ENCODE results near the gene ZNF438.
"Not testable (repeated sequence)": the region's sequence is repeated elsewhere in the genome, so short reads cannot be mapped to it uniquely, and the experiment has no call there.

The ZNF438 gene

GRCh38 chr10:30929901-30930520 is 101.7 kb downstream of the ZNF438 start:
- Mint-ChIP-seq H3K27ac (no peak overlapping the region), H3K36me3 (ENCODE audit: low read depth) (peaks cover 9% of the 10 kb centered on the region), H3K4me1 (ENCODE audit: low read depth) (peaks cover 12% of the 10 kb centered on the region), H3K9me3 (peaks cover 5% of the 10 kb centered on the region), H3K27me3 (no peaks in the 10 kb centered on the region), H3K4me3 (no peak overlapping the region)

GRCh38 chr10:30929311-30929729 is 102.3 kb downstream of the ZNF438 start:
- Mint-ChIP-seq H3K4me3 (peak overlapping the region; percentile 63), H3K27ac (peak overlapping the region; percentile 68)

GRCh38 chr10:30928742-30929141 is 102.9 kb downstream of the ZNF438 start:
- no peak overlapping the region for H3K27ac Mint-ChIP-seq
- H3K4me3 Mint-ChIP-seq: peak overlapping the region; percentile 63
- no peaks in the 10 kb centered on the region for H3K27me3 Mint-ChIP-seq
- H3K36me3 Mint-ChIP-seq (ENCODE audit: low read depth): peaks cover 17% of the 10 kb centered on the region
- peaks cover 12% of the 10 kb centered on the region for H3K4me1 Mint-ChIP-seq (ENCODE audit: low read depth)
- H3K9me3 Mint-ChIP-seq: peaks cover 14% of the 10 kb centered on the region

More at GRCh38 chr10:30929311-30929729, 102.3 kb downstream of the ZNF438 start:
- H3K27me3 Mint-ChIP-seq, H3K9me3 Mint-ChIP-seq: not testable (repeated sequence)
- Mint-ChIP-seq H3K36me3 (ENCODE audit: low read depth) (peaks cover 13% of the 10 kb centered on the region), H3K4me1 (ENCODE audit: low read depth) (peaks cover 12% of the 10 kb centered on the region)

GRCh38 chr10:30918651-30919050 is 113.0 kb downstream of the ZNF438 start:
- peaks cover 13% of the 10 kb centered on the region for H3K36me3 Mint-ChIP-seq (ENCODE audit: low read depth)
- no peak overlapping the region for H3K27ac Mint-ChIP-seq
- no peaks in the 10 kb centered on the region for H3K4me1 Mint-ChIP-seq (ENCODE audit: low read depth)
- no peak overlapping the region for H3K4me3 Mint-ChIP-seq
- no peaks in the 10 kb centered on the region for H3K27me3 Mint-ChIP-seq
- peaks cover 6% of the 10 kb centered on the region for H3K9me3 Mint-ChIP-seq

GRCh38 chr10:30917789-30918188 is 113.9 kb downstream of the ZNF438 start:
- Mint-ChIP-seq H3K9me3 (no peaks in the 10 kb centered on the region), H3K4me1 (ENCODE audit: low read depth) (no peaks in the 10 kb centered on the region), H3K4me3 (no peak overlapping the region), H3K36me3 (ENCODE audit: low read depth) (peaks cover 4% of the 10 kb centered on the region), H3K27ac (no peak overlapping the region), H3K27me3 (no peaks in the 10 kb centered on the region)

GRCh38 chr10:30917067-30917466 is 114.6 kb downstream of the ZNF438 start:
- Mint-ChIP-seq H3K4me1 (ENCODE audit: low read depth) (no peaks in the 10 kb centered on the region), H3K27me3 (no peaks in the 10 kb centered on the region), H3K27ac (no peak overlapping the region), H3K9me3 (no peaks in the 10 kb centered on the region), H3K4me3 (no peak overlapping the region), H3K36me3 (ENCODE audit: low read depth) (peaks cover 4% of the 10 kb centered on the region)

DNA sequence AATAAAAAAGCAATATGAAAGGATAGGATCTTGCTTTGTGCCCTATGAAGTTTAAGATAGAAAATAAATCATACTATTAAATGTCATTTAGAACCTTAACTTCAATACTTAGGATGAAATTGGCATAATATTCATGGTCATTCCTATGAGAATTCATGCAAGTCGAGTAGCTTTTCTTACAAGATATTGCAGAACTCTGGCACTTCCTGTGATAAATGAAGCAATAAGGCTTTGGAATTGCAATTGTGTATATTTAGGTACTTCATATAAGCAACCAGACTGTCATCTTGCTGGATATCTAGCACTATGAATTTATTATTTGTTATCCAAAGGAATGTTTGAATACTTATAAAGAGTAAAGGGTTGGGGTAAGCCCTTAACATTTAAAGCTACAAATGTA is 116.5 kb downstream of the ZNF438 start:
- H3K27me3 Mint-ChIP-seq: no peaks in the 10 kb centered on the region
- H3K9me3 Mint-ChIP-seq: no peaks in the 10 kb centered on the region
- no peaks in the 10 kb centered on the region for H3K4me1 Mint-ChIP-seq (ENCODE audit: low read depth)
- H3K27ac Mint-ChIP-seq: no peak overlapping the region
- H3K36me3 Mint-ChIP-seq (ENCODE audit: low read depth): peaks cover 4% of the 10 kb centered on the region
- no peak overlapping the region for H3K4me3 Mint-ChIP-seq

DNA sequence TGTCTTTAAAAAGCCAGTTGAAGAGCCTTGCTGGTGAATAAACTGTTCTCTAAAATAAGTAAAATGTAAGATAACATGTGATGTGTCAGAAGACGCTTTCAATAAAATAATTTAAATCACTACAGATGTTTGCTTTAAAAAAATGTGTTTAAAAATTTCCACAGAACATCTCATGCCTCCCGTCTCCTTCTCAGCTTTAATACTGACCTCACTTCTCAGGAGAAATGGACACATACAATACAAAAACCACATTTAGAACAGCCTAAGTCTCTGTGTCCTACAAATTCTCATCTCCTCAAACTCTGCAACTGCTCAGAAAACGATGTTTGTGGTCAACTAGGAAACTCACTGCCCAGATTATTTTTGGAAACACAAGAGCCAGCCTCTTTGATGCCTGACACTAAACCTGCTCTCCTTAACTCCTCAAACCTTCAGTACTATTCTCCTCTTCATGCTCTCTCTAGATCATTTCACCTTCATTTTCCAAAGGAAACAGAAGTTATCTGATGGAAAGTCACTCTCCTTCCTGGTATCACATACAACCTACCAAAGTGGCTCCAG is 120.3 kb downstream of the ZNF438 start:
- Mint-ChIP-seq H3K4me1 (ENCODE audit: low read depth) (no peaks in the 10 kb centered on the region), H3K9me3 (no peaks in the 10 kb centered on the region), H3K4me3 (no peak overlapping the region), H3K27ac (no peak overlapping the region), H3K27me3 (no peaks in the 10 kb centered on the region), H3K36me3 (ENCODE audit: low read depth) (peaks cover 12% of the 10 kb centered on the region)

GRCh38 chr10:30903397-30904138 is 128.1 kb downstream of the ZNF438 start:
- H3K4me1 Mint-ChIP-seq (ENCODE audit: low read depth): no peaks in the 10 kb centered on the region
- peaks cover 47% of the 10 kb centered on the region for H3K36me3 Mint-ChIP-seq (ENCODE audit: low read depth)
- H3K9me3 Mint-ChIP-seq: peaks cover 7% of the 10 kb centered on the region
- H3K4me3 Mint-ChIP-seq: no peak overlapping the region
- H3K27ac Mint-ChIP-seq: no peak overlapping the region
- no peaks in the 10 kb centered on the region for H3K27me3 Mint-ChIP-seq

GRCh38 chr10:30902621-30903396 is 128.9 kb downstream of the ZNF438 start:
- H3K9me3 Mint-ChIP-seq: peaks cover 7% of the 10 kb centered on the region
- H3K27me3 Mint-ChIP-seq: no peaks in the 10 kb centered on the region
- peaks cover 46% of the 10 kb centered on the region for H3K36me3 Mint-ChIP-seq (ENCODE audit: low read depth)
- H3K27ac Mint-ChIP-seq: no peak overlapping the region
- H3K4me3 Mint-ChIP-seq: no peak overlapping the region
- no peaks in the 10 kb centered on the region for H3K4me1 Mint-ChIP-seq (ENCODE audit: low read depth)

- H3K27me3 Mint-ChIP-seq; H3K9me3 Mint-ChIP-seq; H3K4me1 Mint-ChIP-seq (ENCODE audit: low read depth); H3K27ac Mint-ChIP-seq; H3K4me3 Mint-ChIP-seq: not testable (repeated sequence)
- H3K36me3 Mint-ChIP-seq (ENCODE audit: low read depth): peaks cover 36% of the 10 kb centered on the region
Measured at GRCh38 chr10:30901487-30901886, 130.2 kb downstream of the ZNF438 start.

DNA sequence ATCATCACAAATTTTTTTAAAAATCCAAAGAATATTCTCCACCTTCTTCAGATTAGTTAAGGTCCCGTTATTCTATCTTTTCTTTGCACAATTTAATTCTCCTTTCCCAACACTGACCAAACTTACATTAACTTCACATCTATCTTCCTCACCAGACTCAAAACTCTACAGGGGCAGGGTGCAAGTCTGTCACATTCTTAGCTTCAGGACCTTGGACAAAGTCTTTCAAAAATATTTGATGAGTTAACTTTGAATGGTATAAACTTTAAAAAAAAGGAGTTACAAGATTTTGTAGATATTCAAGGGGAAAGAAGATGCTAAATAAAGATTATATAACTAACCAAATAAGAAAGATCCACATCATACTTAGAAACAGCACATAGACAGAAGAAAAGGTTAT is 132.7 kb downstream of the ZNF438 start:
- H3K4me1 Mint-ChIP-seq (ENCODE audit: low read depth): peaks cover 8% of the 10 kb centered on the region

DNA sequence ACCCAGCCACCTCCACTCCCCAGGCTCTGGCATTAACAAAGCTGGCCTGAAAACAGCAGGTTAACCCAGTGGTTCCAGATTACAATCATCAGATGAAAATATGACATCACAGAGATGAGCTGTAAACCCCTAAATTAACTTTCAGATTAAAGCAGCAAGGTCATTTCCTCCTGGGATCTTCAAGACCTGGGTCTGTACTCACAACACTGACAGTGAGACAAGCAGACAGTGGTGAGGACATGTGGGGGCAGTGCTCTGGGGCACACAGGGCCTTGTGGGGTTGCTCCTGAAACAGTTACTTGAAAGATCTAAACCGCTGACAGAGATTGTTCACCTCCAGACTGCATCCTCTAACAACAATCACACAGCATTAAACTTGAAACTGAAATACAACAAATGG is 134.1 kb downstream of the ZNF438 start:
- H3K36me3 Mint-ChIP-seq (ENCODE audit: low read depth): peaks cover 18% of the 10 kb centered on the region
- peaks cover 8% of the 10 kb centered on the region for H3K4me1 Mint-ChIP-seq (ENCODE audit: low read depth)

More for the DNA sequence above, 132.7 kb downstream of the ZNF438 start:
- no peaks in the 10 kb centered on the region for H3K27me3 Mint-ChIP-seq
- H3K36me3 Mint-ChIP-seq (ENCODE audit: low read depth): peaks cover 22% of the 10 kb centered on the region
- no peak overlapping the region for H3K4me3 Mint-ChIP-seq
- H3K27ac Mint-ChIP-seq: no peak overlapping the region
- peaks cover 7% of the 10 kb centered on the region for H3K9me3 Mint-ChIP-seq

DNA sequence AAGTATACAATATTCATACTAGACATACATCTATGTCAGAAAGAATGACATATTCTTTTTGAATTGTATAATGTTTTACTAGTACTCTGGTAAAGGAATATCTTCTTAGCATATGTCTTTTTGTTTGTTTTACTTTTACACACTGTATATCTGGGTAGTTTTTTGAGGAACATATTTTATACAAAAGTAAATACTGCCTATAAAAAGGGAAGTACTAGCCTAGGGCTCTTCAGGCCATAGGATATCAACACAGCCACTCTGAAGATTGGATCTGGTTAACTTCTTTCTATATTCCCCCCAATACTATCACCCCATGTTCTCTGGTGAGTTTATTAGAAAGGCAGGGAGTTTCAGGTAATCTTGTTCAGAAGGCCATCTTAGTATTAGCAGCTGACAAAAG is 134.6 kb downstream of the ZNF438 start:
- Mint-ChIP-seq H3K4me3 (no peak overlapping the region), H3K27ac (no peak overlapping the region), H3K36me3 (ENCODE audit: low read depth) (peaks cover 15% of the 10 kb centered on the region), H3K27me3 (no peaks in the 10 kb centered on the region), H3K4me1 (ENCODE audit: low read depth) (peaks cover 8% of the 10 kb centered on the region), H3K9me3 (peaks cover 4% of the 10 kb centered on the region)

More for the DNA sequence above, 134.1 kb downstream of the ZNF438 start:
- H3K27me3 Mint-ChIP-seq: no peaks in the 10 kb centered on the region
- H3K27ac Mint-ChIP-seq: no peak overlapping the region
- H3K9me3 Mint-ChIP-seq: peaks cover 7% of the 10 kb centered on the region
- H3K4me3 Mint-ChIP-seq: no peak overlapping the region

DNA sequence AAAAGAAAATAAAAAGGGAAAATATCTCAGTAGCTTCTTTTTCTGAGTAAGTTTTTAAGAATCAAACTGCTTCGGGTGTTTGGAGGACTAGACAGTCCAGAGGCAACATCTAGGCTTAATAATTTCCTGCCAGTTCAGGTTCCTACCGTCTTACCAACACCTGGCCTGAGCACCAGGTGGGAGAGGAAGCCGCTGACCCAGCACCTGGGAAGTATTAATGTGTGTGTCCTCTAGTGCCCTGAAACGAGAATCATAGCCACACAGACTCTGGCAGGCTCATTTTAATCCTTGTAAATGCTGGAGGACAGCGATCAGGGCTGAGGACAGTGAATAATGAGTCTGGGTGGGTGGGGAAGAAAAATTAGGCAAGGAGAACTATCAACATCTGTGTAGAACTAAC is 137.4 kb downstream of the ZNF438 start:
- H3K4me3 Mint-ChIP-seq: no peak overlapping the region
- H3K36me3 Mint-ChIP-seq (ENCODE audit: low read depth): peaks cover 5% of the 10 kb centered on the region
- peaks cover 8% of the 10 kb centered on the region for H3K4me1 Mint-ChIP-seq (ENCODE audit: low read depth)
- H3K9me3 Mint-ChIP-seq: no peaks in the 10 kb centered on the region
- H3K27me3 Mint-ChIP-seq: no peaks in the 10 kb centered on the region
- H3K27ac Mint-ChIP-seq: no peak overlapping the region

Data from stimulated activated naive CD8-positive, alpha-beta T cell treated with anti-CD3 and anti-CD28 coated beads, Interleukin-15, Interleukin-2, amounts not matched to agents 100 ng/mL and 50 ng/mL, for 24 hours (primary cell).